Measurements from ENCODE around the gene ATAD1. TPM values are rescaled to one million over a fixed set of nuclear protein-coding genes. Genes with fewer than 3 reads are reported as not detected.

Gene ATAD1
- total and polyA plus RNA-seq, 2 of the 4 experiments (the other 2 are of a cell fraction) = 12.7 to 21.9 TPM

GRCh38 chr10:87763086-87763861 lies 54.8 kb downstream of the ATAD1 start:
- H3K9me1 ChIP-seq (ENCODE audit: insufficient read depth, low read length) = peaks cover 11% of the 10 kb centered on the region
- in situ Hi-C loops (cut with MboI; ENCODE audit: low sequenced_read_pairs) = no loop called here
- ChIA-PET POLR2A (ENCODE audit: unreplicated experiment) (no interaction called here), CTCF (no interaction called here)
- no peak overlapping the region for H2AK5ac ChIP-seq (ENCODE audit: low read depth, low read length)
- no peaks in the 10 kb centered on the region for H4K20me1 ChIP-seq (ENCODE audit: insufficient read depth, low read length)
- H2AK9ac ChIP-seq (replicated peaks; ENCODE audit: low read depth, low read length, poor library complexity) = no peak overlapping the region
- no peak overlapping the region for H3K23ac ChIP-seq (ENCODE audit: low read depth, low read length)
- dilution Hi-C loops (cut with HindIII; ENCODE audit: low sequenced_read_pairs, unreplicated experiment) = no loop called here
- H3K36me3 ChIP-seq (ENCODE audit: control insufficient read depth, insufficient read depth, low read length) = peaks cover 17% of the 10 kb centered on the region
- no peak overlapping the region for H2BK20ac ChIP-seq (ENCODE audit: low read depth, low read length)
- H3K4me2 ChIP-seq (ENCODE audit: low read depth, low read length) = no peak overlapping the region
- intact Hi-C loops (cut with micrococcal nuclease) = no loop called here
- no peaks in the 10 kb centered on the region for H3K9me3 ChIP-seq (ENCODE audit: control insufficient read depth, insufficient read depth, low read length)
- no peak for TF ChIP-seq BHLHE40 (IDR thresholded peaks at IDR 0.05; ENCODE audit: low read depth, low read length)
- TF ChIP-seq NFE2L2 (IDR thresholded peaks at IDR 0.05; ENCODE audit: low read depth, low read length) = no peak
- TF ChIP-seq USF2 (IDR thresholded peaks at IDR 0.05; ENCODE audit: low read depth, low read length) = no peak
- no peak for TF ChIP-seq SMC3 (IDR thresholded peaks at IDR 0.05; ENCODE audit: low read depth, low read length)
- TF ChIP-seq CHD1 (IDR thresholded peaks at IDR 0.05; ENCODE audit: low read depth, low read length) = no peak
- no peak for TF ChIP-seq MAFK (IDR thresholded peaks at IDR 0.05; ENCODE audit: low read depth, low read length)
- no peak for TF ChIP-seq CTCF (conservative IDR thresholded peaks at IDR 0.05; ENCODE audit: low read depth, low read length)
- TF ChIP-seq RCOR1 (IDR thresholded peaks at IDR 0.05; ENCODE audit: insufficient replicate concordance, low read length) = no peak
- TF ChIP-seq POLR2A (IDR thresholded peaks at IDR 0.05; ENCODE audit: low read depth, low read length) = no peak
- TF ChIP-seq MXI1 (IDR thresholded peaks at IDR 0.05; ENCODE audit: borderline replicate concordance, low read depth, low read length) = no peak
- no peak for TF ChIP-seq CEBPB (IDR thresholded peaks at IDR 0.05; ENCODE audit: low read depth, low read length)
- no peak for TF ChIP-seq MAZ (IDR thresholded peaks at IDR 0.05; ENCODE audit: borderline replicate concordance, low read depth, low read length)
- TF ChIP-seq FOS (IDR thresholded peaks at IDR 0.05; ENCODE audit: low read depth, low read length) = no peak
- TF ChIP-seq ELK1 (IDR thresholded peaks at IDR 0.05; ENCODE audit: borderline replicate concordance, low read depth, low read length) = no peak
- no peak for TF ChIP-seq RFX5 (IDR thresholded peaks at IDR 0.05; ENCODE audit: low read depth, low read length)
- no peak for TF ChIP-seq RAD21 (IDR thresholded peaks at IDR 0.05; ENCODE audit: low read length)
- H4K8ac ChIP-seq (ENCODE audit: low read depth in 2 of 2, low read length in 2 of 2) = no peak overlapping the region
- H3K56ac ChIP-seq (ENCODE audit: extremely low read depth, insufficient read depth, low read length) = no peak overlapping the region
- H3K27ac ChIP-seq (ENCODE audit: insufficient read depth, low read length) = no peak overlapping the region
- no peak overlapping the region for H2BK5ac ChIP-seq (ENCODE audit: low read depth, low read length, poor library complexity, severe bottlenecking)
- H3K4me1 ChIP-seq (ENCODE audit: control insufficient read depth, insufficient read depth, low read length) = peaks cover 6% of the 10 kb centered on the region
- DNase-seq (no peak), ATAC-seq (ENCODE audit: low read depth) (no peak)
- no peak overlapping the region for H3K18ac ChIP-seq (ENCODE audit: low read depth, low read length)
- no peaks in the 10 kb centered on the region for H3K27me3 ChIP-seq (ENCODE audit: control insufficient read depth, insufficient read depth, low read length)
- BruUV-seq (replicated peaks) = no TSS peak
- WGBS, 2 experiments (ENCODE audit: extremely low coverage in 2 of 2, insufficient read length in 1 of 2) = no CpG with 5 or more reads among the region's 5 CpGs
- H3K14ac ChIP-seq (replicated peaks; ENCODE audit: low read depth, low read length) = no peak overlapping the region
- no peak overlapping the region for H3K4me3 ChIP-seq (ENCODE audit: insufficient read depth, low read depth, low read length)
- no peak overlapping the region for H3K9ac ChIP-seq (ENCODE audit: low read depth, low read length)
- H2BK120ac ChIP-seq (ENCODE audit: low read depth, low read length) = no peak overlapping the region
- H3K4ac ChIP-seq (ENCODE audit: low read depth, low read length) = no peak overlapping the region
- H2BK15ac ChIP-seq (ENCODE audit: low read depth, low read length) = no peak overlapping the region
- H2AFZ ChIP-seq (replicated peaks; ENCODE audit: low read length, poor library complexity) = no peak overlapping the region
- no peak overlapping the region for H4K91ac ChIP-seq (ENCODE audit: insufficient read depth, low read depth, low read length)
- peaks cover 8 to 29% of the 10 kb centered on the region in 2 experiments; a peak in 3 of 4 replicates for H3K79me1 ChIP-seq (ENCODE audit: low read depth in 1 of 2, low read length in 2 of 2)
- no peak overlapping the region for H4K5ac ChIP-seq (ENCODE audit: low read depth, low read length)

Data from IMR-90 (cell line).